Activated CD4-positive, alpha-beta T cell treated with anti-CD3 and anti-CD28 coated beads, Interleukin-2, Interleukin-6, amounts not matched to agents 100 ng/mL and 50 ng/mL, durations not matched to agents 16 hours and 8 hours (primary cell): ENCODE results near the gene FCN1.

Source experiments
- DNase-seq: peaks from one replicate; pipeline ENCODE4 v3.0.0-alpha.2; 2020

Gene FCN1

DNA sequence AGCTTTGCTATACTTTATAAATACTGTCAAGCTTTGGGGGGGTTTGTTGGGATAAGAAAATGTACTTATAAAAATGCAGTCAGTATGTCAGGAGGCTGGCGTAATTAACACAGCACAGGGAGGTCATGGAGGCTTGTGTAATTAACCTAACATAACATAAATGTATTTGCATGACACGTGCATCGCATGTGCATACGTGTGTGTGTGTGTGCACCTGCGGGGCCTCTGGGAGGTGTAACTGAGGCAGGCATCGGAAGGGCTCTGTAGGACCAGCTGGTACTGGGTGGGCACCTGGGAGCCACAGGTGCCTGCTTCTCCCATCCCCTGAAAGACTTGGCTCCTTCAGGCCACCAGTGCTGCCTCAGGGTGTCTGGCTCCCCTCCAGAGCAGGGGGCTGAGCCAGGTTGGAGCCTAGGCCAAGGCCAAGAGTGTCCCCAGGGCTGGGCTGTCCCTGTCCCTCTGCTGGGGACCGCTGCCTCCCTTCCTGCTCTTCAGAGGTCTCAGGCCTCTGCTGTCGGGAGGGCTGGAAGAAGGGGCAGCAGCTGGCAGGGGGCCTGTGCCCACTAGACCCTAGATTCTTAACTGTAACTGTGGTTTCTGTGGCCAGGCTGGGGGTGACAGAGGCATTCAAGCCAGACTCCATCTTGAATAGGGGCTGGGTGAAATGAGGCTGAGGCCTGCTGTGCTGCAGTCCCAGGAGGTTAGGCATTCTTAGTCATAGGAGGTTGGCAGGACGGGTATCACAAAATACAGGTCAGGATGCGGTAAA lies 28.1 kb downstream of the FCN1 start:
- no peak for DNase-seq

DNA sequence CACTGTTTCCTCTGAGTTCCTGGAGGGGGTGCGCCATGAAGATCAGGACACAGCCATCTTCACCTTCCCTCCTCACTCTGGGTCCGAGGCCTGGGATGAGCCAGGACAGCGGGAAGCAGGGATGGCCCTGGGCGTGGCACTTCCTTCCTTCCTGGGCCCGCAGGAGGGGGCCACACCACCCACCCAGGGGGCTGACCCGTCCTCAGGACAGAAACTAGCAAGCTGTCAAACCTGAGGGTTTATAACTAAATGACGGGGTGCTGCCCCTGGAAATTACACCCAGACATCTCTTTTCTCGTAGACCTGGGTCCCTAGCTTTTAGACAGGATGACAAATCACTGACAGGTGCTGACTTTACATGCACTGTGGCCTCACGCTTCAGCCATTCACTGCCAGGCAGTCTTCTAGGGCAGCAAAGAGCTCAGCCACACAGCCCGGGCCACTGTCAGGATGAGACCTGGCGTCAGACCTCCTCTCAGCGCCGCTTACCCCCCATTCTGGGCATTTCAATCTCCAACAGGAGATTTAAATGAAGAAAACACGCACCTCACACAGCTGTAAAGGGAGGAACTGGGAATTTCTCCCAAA lies 29.0 kb downstream of the FCN1 start:
- no peak for DNase-seq

DNA sequence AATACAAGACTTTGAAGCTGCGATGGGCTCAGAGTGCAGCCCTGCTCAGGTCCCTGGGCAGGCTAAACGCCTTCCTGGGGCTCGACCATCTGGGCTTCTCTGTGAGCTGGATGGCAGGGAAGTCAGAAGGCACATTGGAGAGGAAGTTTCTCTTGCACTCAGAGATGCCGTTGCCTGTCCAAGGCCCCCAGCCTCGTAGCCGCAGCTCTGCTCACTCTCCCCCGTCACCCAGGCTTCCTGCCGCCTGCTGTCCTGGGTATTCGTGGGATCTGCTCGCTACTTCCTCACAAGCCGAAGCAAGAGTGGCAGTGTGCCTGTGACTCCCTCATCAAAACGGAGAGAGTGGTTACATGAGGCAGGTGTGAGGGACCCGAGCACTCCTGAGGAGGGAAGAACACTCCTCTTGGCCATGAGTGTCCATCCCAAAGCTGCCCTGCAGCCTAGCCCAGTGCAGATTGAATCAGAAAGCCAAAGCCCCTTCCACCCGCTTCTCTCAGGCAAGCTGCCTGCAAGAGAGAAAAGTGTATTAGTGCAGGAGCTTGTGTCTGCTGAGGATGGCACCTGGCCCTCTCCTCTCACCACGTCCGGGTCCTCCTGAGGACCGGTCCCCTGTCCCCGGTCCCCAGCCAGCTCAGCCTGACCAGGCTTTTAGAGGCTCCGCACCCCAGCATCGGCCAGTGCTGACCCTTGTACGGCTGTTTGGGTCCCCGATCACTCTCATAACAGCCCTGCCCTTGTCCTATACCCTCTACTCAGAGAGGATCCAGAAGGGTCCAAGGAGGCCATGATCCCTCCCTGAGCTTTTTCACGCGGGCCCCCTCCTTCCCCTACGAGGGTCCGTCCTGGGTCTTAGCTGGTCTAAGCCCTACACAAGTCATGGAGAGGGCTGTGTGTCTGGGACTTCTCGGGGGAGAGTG lies 29.8 kb downstream of the FCN1 start:
- no peak for DNase-seq

DNA sequence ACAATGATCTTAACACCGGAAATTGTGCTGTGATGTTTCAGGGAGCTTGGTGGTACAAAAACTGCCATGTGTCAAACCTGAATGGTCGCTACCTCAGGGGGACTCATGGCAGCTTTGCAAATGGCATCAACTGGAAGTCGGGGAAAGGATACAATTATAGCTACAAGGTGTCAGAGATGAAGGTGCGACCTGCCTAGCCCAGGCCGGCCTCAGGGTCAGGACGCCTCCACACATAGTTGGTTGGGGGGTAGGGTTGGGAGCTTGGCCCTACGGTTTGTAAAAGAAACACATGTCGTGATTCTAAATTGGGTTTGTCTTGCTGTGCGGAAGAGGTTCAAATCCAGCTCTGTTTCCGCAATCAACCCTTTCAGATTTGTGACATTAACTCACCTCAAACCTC lies 30.5 kb downstream of the FCN1 start:
- no peak for DNase-seq

DNA sequence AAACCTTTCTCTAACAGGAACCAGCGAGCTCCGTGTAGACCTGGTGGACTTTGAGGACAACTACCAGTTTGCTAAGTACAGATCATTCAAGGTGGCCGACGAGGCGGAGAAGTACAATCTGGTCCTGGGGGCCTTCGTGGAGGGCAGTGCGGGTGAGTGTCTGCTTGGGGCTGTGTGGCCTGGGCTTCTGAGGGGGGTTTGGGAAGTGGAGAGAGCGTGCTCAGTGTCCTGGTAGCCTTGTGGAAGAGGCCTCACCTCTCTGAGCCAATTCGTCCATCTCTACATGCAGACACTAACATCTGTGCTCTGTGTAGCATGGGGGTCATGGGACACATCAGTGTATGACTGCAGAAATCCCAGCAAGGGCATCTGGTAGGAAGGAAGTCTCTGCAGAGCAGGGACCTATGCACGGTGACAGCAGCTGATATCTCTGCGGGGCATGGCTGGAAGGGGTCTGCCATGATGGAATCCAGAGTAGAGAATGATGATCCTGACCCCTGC lies 31.2 kb downstream of the FCN1 start:
- DNase-seq: no peak

DNA sequence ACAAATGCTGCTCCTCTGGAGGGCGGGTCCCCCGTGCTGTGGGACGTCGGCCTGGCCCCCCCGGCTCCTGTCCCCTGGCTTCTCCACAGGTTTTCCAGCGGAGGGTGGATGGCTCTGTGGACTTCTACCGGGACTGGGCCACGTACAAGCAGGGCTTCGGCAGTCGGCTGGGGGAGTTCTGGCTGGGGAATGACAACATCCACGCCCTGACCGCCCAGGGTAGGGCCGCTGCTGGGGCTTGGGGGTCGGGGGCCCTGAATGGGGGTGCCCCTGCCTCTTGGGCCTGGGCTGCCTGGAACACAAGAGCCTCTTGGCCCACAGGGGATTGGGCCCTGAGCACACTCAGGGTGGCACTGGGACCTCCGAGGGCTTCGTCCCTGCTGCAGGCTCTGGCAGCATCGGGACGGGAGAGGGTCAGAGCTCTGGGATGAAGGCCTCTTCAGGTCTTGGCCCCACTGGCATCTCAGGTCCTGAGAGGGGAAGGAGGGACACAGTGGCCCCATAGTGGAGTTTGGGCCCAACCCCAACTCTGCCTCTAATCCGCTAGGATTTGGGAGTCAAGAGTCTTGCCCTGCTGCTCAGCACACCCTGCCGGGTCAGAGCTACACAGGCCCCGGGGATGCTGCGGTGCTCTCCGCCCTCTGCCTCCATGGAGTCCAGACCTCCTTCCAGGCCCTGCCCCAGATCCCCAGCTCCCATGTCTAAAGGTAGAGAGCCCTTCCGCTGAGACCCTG lies 31.9 kb downstream of the FCN1 start:
- no peak for DNase-seq

DNA sequence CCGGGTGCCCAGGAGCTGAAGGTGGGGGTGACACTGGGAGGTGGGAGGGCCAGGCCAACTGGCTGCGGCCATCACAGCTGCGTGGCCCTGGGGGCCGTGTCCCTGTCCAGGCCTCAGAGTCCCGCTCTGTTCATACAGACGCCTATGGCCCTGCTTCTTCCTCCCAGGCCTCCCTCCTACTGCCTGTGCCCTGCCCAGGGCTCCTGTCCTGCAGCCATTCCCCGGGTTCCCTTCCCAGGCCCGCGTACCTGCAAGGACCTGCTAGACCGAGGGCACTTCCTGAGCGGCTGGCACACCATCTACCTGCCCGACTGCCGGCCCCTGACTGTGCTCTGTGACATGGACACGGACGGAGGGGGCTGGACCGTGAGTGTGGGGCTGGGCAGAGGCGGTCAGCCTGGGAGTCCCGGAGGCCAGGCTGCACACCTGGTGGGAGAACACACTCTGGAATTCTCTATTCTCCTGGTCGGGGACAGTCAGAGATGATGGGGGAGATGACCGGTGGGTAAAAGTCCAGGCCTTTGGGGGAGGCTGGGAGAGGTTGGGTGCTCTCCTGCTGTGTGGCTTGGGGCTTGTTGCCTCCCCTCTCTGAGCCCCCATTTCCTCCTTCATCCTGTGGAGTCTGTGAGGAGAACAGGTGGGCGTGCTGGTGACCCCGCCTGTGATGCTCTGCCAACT lies 32.6 kb downstream of the FCN1 start:
- DNase-seq: no peak

DNA sequence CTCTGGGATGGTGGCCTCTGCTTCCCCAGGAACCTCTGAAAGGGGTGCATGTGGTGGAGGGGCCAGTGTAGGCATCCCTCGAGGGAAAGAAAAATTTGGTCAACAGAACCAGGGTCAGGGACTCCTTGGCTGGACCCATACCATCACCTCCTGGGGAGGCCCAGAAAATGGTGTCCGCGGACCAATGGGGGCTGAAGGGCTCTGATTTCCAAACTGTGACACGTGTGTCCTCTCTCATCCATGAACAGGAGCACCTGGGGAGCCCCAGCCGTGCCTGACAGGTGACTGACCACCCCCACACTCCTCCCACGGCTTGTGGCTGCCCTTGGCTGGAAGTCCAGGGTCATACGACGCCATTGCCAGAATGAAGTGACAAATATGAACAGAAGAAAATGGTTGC lies 33.2 kb downstream of the FCN1 start:
- no peak for DNase-seq

DNA sequence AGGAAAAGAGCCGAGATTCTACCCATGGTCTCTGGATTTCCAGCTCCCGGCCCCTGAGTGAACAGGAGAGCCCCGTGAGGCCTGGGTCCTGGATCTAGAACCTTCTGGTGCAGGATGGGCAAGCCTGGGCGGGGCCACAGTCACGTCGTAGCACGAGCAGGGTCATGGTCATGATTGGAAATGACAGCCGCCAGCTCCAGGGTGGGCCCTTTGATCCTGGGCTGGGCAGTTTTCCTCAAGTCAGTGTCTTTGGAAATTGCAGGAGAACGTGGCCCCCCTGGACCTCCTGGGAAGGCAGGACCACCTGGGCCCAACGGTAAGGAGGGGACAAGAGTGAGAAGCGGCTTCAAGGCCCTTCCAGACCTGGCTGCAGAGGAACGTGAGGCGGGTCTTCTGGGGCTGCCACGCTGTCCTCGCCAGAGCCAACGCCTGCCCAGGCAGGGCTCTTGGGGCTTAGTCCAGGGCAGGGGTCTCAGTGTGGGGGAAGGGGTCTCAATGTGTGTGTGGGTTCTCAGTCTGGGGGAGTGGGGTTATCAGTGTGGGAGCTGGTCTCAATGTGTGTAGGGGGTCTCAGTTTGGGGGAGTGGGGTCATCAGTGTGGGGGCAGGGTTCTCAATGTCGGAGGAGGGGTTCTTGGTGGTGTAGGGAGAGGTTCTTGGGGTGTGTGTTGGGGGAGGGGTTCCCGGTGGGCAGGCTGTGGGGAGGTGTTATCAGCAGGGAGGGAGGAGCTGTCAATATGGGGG lies 34.5 kb downstream of the FCN1 start:
- no peak for DNase-seq

DNA sequence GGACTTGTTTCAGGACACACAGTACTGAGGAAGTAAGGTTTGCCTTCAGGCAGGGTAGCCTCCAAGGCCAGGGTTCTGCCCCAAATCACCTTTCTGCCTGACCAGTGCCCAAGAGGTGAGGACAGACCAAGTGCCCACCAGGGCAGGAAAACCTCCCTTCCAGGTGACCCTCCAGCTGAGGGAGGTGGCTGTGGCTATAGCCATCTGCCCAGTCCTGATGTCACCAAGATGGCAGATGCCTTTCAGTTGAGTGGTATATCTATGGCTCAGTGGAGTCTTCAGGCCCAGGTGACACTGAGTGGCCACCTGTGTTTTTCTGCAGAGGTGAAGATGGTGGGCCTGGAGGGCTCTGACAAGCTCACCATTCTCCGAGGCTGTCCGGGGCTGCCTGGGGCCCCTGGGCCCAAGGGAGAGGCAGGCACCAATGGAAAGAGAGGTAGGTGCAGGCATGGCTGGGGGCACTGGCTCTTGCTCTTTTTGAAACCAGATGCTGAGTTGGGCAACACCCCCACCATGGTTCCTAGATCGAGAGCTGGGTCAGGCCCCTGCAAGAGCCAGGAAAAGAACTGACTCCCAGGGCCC lies 35.4 kb downstream of the FCN1 start:
- DNase-seq: no peak

DNA sequence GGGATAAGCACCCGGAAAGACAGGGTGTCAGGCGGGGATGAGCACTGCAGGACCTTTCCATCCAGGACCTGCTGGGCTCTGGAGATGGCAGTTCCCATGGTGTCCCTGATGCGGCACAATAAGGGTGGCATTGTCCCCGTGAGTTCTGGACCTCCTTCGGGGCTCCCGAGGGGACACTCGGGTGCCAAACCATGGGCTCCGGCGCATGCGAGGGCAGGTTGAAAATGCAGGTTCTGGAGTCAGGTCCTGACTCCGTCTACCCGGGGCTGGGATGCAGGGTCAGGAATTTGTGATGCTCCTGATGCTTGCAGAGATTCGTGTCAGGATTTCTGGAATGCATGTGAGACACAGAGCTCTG lies 36.4 kb downstream of the FCN1 start:
- DNase-seq: no peak

DNA sequence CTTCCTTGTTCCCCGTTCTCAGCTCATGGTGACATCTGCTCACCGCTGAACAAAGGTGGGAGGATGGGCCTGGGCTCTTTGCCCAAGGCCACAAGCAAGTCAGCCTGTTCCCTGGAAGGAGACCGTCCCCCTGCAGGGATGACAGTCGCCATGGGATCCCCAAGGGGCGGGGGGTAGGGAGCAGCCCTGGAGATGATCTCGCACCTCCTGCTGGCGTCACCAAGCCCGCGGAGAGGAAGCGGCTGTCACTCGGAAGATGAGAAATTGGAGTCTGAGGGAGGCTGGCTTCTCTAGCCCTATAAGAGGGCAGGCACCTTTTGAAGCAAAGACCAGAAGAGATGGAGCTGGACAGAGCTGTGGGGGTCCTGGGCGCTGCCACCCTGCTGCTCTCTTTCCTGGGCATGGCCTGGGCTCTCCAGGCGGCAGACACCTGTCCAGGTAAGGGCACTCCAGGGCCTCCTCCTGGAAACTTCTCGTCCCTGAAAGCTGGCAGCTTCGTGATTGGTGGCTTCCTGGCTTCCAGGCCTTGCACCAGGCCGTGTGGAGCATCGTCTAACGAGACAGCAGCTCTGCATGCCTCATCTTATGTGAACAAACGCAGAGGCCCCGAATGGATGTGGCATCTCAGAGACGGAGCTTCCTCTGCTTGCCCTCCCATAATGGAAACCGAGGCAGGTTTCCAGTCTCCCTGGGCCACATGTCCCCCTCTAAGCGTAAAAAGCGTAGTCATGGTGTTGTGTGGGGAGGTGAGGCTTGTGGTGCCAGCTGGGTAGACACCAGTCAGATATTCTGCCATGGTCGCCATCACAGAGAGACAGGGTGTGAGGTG lies 37.0 kb downstream of the FCN1 start, which contains the start of gene FCN2:
Gene FCN2, plus strand, starts transcription at position 327 of the 829 bp plus-strand sequence. Its CDS starts 12 bp downstream, at position 339.
- DNase-seq: no peak

DNA sequence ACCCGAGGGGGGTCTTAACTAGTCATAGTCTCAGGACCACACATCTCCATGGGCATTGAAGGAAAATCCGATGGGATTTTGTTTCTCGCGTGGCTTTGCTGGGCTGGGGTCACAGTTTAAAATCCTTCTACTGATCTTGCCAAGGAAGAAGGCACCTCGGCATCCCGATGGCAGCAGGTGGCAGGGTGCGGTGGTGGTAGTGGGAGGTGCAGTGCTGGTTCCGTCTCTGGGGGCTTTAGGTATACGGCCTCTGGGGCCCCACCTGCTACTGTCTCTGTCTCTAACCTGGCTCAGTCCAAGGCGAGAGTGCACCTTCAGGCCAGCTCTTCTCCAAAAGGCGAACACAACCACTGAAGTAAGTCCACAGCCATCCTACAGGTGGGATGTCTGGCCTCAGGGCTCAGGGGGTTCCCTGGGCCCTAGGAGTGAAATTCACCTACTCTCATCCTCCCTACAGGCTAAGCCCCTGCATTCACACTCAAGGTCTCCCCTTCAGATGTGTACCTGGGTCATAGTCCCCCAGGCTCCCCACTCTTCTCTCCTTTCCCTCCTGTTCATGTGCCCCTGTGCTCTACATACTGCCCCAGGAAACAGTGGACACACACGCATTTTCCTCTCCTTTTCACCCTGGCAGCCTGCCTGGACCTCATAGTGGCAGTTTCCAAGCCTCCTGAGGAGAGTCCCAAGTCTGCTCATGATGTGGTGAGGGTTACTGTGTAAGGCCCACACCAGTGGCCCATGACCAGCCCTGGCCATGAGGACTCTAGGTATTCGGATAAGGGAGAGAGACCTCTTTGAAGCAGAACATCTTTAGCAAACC lies 37.8 kb downstream of the FCN1 start:
- no peak for DNase-seq

DNA sequence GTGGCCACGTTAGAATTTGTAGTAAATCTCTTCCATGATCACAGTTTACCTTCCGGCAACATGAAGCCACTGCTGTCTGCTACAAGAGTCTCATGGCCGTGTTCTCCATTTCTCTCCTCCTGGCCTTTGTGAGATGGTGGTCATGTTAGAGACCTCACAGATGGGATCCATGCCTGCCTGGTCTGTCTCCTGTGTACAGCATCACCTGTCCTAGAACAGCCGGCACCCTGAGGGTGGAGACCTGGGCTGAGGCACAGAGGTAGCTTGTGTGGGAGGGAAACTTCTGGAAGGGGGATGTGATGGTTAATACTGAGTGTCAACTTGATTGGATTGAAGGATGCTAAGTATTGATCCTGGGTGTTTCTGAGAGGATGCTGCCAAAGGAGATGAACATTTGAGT lies 40.2 kb downstream of the FCN1 start:
- DNase-seq: no peak

DNA sequence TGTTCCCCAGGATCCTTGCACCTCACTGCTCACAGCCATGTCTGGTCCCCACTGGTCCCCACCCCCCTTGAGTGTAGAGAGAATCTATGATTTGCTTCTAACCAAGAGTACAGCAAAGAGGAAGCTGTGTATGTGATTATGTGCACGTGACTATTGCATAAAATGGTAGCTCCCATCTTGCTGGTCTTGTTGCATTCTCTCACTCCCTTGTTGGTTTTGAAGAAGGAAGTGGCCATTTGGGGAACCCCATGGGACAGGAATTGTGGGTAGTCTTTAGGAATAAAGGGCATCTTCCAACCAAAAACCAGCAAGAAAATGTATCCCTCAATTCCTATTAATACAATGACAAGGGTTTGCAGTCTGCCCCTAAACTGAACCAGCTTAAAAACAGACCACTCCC lies 42.3 kb downstream of the FCN1 start:
- DNase-seq: no peak

DNA sequence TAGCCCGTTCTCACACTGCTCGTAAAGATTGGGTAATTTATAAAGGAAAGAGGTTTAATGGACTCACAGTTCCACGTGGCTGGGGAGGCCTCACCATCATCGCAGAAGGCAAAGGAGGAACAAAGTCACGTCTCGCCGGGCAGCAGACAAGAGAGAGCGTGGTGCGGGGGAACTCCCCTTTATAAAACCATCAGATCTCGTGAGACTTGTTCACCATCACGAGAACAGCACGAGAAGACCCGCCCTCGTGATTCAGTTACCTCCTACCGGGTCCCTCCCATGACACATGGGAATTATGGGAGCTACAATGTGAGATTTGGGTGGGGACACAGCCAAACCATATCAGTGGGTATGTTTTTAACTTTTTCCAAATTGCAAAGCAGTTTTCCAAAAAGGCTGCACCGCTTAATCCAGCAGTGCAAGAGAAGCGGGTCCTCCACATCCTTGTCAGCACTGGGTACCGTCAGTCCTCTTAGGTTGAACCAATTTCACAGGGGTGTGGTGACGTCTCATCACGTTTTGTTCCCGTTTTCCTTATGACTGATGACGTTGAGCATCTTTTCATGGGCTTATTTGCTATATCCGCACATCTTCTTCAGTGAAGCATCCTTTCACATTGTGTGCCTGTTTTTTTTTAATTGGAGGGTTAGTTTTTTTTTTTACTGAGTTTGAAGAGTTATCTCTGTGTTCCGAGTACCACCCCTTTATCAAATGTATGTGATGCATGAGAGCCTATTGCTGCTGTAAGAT lies 45.1 kb downstream of the FCN1 start:
- DNase-seq: no peak

DNA sequence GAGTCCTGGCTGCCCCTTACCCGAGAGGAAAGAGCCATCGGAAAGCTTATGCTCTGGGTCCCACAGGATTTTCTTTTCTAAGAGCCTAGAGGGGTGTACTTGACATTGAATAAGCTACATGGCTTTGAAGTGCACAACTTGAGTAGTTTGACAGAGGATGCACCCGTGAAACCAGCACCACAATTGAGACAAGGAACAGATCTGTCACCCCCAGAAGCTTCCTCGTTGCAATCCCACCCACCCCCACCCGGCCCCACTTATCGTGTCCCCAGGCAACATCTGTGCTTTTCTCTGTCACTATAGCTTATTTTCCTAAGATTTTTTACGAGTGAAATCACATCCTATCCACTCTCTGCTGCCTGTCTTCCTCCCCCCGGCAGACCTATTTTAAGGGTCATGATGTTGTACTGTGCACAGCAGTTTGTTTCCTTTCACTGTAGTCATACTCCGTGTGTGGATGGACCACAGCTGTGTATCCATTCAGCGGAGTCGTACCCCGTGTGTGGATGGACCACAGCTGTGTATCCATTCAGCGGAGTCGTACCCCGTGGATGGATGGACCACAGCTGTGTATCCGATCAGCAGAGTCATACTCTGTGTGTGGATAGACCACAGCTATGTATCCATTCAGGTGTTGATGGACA lies 45.9 kb downstream of the FCN1 start:
- no peak for DNase-seq
